COLO668 (cell line): Measurements from ENCODE around the gene GRIN2C.

Source experiments
- DNase-seq: peaks from one replicate; lab custom pipeline; 2025; ENCODE audit not compliant: unreplicated experiment; lab: John Stamatoyannopoulos, UW

The GRIN2C gene

DNA sequence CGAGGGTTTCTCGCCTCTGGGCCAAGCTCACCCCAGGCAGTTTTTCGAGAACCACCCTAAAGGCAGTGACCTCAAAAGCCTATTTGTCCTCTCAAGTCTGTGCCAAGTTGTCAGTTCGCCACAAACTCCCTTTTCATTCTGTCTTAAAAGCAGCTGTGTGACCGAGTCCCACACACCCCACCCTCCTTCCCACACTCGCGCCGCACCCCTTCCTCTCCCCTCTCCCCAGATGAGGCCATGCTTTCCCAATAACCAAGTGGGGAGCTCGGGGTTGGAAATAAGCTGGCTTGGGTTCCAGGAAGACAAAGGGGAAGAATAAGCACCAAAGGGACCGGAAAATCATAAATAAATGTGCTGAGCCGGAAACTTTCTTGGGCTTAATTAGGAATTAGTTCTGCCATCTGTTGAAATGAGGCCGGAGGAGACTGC, 36.7 kb downstream of the GRIN2C start:
- no peak for DNase-seq

DNA sequence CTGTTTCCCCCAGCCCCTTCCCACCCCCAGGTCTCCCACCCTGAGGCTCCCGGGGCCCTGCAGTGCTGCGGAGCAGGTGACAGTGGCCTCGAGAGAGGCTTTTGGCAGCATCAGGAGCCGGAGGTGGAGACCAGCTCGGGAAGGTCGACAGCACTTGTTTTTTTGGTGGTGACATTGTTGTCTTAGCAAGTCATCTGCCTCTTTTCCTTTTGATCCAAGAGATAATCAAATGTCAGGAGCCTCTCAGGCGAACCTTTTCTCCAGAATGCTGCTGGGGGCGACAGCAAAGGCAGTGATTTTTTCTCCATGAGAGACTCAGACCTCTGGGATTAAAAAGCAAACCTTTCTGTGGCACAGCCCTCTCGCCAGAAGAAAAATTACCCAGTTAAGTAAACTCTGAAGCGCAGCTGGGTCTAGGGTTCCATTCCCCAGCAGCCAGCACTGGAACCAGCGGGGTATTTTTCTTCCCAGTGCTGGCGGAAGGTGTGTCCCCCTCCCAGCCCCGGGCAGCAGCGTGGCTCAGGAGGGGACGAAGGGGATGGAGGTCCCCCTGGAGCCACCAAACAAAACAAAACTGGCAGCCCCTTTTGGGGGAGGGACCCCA, 37.2 kb downstream of the GRIN2C start:
- no peak for DNase-seq

DNA sequence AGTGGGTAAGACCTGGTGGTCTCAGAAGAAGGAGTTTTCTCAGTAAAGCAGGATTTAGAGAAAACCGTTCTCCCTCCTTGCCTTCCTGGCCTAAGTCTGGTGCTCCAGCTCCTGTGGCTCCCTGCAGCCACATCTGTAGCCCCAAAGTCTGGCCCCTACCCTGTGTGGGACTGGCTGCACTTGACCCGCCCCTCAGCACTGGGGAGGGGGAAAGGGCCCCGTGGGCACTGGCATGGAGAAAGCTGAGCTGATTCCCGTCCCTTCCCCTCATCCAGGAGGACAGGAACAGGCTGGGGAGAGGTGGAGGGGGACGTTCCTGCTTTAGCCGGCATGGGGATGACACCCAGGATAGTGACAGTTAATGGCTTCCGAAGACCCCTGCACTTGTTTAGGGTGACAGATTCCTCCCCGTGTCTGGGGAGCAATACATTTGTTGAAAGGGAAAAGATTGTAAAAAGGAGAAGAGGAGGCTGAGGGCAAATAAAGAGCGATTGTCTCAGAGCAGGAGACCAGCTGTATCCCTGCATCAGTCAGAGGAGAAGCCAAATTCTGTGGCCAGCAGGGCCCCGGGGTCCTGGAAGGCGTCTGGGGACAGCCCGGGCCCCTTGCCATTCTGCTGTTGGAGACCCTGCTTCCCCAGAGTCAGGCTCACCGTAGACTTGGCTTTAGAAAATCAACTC, 37.9 kb downstream of the GRIN2C start:
- DNase-seq: no peak

DNA sequence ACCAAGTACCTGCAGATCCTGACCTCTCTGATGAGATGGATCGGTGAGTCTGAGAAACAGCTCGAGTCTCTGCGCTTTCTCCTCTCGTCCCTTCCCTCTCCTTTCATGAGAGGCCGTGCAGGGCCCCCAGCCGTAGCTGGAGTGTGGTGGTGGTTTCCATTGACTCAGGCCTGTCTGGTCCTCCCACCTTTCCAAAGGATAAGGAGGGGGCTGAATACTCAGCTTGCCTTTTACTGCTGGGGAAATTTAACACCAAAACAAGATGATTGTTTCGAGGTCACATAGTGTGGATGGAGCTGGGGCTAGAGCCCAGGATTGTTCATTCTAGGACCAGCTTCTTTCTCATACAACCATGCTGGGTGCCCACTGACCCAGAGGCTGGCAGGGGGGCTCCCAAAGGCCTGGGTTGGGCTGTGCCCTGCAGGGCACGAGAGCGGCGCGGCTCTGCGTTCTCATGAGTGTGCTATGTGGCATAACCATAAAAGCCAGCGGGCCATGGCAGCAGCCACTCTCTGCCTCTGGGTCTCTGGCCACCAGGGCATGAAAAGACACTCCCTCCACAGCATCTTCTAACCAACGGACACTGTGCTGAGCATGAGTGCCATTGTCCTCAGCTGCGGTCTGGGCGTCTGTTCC, 39.8 kb downstream of the GRIN2C start:
- no peak for DNase-seq

DNA sequence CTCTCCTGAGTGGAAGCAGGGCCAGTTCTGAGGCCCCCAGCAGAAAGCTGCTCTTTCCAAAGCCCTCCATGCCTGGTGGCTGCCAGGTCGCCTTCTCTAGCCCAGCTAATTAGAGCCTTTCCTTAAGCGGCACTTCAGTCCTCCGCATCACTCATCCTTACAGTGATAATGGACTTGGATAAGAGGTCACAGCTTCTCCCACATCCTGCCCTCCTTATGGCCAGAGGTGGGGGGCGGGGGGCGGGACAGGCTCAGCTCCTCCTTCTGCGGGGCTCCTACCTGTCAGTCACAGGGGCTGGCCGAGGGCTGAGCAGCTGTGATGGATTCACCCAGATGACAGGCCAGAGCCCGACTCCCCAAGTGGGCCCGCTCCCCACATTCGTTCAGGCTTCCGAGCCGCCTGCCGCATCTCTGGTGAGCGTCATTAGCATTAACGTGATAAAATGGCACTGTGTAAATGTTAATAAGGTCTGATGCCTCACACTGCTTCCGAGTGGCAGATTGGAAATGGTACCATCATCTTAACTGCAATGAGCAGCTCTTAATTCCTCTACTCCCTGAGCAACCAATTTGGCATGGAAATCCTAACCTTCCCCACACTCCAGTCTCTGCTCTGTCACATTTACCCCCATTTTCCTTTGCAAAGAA, 41.3 kb downstream of the GRIN2C start:
- DNase-seq: no peak

DNA sequence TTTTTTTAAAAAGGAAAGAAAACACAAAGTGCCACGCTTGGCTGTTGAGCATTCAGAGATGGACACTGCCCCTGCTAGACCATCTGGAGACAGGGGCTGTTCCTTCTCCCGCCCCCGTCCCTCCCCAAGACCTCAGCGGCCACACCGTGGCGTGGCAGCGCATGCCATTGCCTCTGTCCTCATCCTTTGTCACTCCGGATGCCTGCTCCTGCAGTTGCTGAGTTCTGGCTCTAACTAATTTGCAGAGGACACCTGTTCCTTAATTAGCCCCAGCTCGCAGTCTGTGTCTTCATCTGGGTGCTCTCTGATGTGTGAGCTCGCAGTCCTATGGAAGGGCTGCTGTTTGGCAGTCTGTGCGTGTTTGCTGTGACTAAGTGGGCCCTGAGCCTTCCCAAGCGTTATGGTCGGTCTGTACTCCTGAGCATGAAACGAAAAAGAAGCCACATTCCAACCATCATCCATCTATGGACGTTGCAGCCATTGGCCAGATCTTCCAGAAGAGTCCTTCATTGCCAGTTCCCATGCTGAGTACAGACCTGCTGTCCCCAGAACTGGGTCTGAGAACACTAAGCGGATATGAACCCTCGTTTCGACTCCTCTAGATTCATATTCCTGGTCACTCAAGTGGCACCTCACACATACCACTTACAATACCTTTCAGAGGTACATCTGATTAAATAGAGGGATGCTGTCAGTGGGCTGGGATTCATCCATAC, 42.6 kb downstream of the GRIN2C start:
- DNase-seq: no peak

DNA sequence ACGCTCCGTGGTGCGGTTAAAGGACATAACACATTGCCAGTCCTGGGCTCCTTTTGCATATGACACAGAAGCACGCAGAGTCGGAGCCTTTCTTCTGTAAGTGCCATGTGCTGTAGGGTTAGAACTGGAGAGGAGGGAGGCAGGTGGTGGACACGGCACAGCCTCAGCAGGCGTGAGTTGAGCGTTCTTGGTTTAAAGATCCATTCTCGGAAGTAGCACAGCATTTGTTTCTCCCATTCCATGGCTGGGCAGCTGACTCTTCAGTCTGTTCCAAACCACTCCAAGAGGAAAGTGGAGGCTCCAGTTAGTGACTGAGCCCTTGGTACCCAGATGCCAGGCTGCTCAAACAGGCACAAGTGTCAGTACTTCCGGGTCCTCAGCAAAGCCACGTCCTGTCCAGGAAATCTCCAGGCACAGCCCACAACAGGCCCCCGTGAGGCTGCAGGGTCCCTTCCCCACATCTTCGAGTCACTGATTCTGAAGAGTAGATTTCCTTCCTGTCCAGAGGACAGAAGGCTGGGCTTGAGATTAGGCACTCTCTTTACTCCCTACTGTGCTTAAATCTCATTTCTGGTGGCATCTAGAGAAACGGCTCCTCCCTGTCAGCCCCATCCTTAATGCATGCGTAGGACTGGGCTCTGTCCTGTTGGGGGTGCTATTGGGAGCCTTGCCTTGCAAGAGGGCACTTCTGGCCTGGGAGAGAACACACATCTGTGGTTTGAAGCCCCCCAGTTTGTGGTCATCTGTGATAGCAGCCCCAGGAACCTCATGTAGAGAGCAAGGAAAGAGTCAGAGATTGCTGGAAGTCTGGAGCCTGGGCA, 43.9 kb downstream of the GRIN2C start:
- DNase-seq: no peak

DNA sequence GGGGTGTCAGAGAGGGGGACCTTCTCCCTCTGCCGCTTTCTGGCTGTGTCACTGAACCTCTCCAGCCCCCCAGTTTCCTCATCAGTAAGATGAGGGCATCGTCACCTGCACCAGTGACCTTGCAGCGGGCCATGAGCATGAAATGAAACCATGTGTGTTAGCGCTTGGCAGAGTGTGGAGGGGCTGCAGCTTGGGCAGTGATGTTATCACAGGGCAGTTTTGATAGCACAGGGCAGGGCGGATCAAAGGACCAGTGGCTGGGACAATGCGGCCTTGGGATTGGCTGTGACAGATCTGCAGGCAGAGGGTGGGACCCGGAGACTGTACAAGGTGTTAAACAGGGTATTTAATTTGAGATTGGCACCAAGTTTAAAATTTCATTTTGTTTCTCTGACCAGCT, 44.6 kb downstream of the GRIN2C start:
- no peak for DNase-seq

DNA sequence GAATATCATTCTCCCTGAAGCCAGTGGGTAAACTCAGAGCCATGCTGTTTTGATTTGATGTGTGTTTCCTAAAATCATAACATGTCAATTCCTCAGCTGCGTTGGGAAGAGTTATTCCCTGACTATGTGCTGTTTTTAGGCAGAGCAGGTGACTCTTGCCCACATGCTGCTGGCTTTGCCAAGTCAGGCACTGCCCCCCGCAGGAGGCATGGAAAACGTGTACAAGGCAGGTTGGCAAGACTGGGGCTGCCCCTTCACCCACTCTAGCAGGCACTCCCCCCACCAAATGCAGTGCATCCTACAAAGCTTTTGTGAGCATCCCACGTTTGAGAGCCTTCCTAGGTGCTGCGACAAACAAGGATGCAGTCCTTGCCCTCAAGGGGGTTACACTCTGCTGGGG, 45.2 kb downstream of the GRIN2C start:
- DNase-seq: peak; percentile 9

DNA sequence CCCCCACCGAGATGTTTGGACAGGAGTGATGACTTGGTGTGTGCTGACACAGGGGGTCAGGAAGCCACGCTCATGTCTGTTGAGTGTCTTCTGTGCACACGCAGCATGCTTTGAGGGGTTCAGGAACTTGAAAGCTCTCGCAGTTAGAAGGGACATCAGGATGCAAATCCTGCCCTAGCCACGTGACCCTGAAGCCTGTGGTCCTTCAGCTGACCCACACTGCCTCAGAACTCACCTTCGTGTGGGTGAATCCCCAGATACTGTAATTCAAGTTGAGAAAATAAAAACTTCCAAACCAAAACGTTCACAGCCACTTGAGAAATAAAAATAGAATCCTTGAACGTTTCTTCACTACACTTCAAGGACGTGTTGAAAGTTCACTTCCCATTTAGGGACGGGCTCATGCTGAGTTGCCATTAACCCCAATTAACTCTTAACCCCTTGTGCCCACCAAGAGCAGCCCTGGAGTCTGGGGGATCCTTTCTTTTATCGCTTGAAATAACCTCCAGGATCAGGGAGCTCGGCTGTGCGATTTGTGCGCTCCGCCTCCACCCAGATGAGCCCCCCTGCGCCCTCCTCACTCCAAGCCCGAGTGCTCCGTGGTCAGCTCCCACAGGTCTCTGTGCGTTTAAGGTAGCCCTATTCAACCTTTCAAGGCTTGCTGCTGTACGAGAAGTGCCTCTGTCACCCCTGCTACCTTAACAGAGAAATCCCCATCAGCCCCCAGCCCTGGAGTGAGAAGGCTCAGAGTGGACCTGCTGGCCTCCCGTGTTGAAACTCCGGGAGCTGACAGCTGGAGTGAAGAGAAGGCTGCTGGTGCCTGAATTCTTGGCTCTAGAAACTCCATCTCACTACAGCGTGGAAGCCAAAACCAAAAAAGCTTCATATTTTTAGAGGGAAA, 47.3 kb downstream of the GRIN2C start:
- DNase-seq: no peak

DNA sequence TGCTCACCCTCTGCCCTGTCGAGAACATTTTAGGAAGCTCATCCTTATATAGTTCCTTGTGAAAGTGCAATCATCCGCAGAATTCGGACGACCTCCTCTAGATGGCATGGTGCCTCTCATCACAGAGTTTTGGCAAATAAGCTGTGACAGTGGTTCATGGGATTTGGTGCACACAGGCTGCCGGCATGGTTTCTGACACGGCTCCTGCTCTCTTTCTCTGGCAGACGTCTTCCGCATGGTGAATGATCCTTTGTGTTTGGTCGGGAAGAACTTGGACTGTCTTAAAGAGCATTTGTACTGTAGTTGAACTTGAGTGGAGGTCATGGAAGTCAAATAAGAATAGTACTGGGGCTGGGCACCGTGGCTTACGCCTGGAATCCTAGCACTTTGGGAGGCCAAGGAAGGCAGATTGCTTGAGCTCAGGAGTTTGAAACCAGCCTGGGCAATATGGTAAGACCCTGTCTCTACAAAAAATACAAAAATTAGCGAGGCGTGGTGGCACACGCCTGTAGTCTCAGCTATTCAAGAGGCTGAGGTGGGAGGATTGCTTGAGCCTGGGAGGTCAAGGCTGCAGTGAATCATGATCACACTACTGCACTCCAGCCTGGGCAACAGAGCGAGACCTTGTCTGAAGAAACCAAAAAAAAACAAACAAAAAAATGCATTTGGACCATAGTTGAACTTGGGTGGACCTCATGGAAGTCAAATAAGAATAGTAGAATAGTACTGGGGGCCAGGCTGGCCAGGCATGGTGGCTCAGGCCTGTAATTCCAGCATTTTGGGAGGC, 48.8 kb downstream of the GRIN2C start:
- DNase-seq: no peak

DNA sequence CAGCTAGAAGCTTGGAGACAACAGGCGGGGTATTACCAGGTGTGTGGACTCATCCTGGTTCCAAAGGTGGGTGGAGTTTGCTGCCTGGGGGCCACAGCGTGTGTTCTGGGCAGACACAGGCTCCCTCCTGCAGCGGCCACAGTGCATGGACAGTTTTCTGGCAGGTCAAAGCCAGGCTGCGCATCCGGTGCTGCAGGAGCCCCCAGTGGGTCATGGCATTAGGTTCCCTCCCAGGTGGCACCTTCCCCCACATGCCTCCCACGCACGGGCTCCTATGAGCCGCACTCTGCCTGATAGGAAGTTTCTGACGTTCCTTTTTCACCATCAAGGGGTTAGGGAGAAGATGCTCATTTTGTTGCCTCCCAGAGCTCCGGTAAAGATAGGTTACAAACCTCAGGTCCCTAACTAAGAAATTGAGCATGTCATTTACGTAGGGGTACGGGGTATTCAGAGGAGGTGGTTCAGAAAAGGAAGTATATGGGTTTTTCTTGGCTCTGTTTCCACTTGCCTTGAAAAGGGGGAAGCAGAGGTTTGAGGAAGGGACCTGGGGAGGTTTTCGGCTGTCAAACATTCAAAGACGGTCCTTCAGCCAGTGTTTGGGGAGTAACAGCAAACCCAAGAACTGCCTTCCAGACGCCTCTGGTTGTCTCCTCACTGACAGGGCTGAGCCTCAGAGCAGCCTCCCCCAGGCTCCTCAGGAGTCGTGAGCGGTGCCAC, 50.8 kb downstream of the GRIN2C start:
- no peak for DNase-seq

DNA sequence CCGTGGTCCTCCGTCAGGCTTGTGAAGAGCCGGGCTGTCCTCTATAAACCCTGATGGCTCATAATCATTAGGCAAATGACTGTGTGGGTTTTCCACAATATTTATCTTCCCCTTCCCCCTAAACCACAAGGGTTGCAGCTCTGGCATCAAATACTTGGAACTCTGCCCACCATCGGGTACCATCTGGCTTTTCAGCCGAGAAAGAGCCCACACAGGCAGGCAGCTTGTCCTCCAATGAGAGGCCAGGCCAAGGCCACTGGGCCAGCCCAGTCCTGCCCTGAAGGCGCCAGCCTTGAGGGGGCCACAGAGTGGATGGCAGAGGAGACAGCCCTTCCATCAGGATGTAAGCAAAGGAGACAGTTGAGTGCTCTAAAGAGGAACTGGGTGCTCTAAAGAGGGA, 51.8 kb downstream of the GRIN2C start:
- DNase-seq: peak; percentile 73

DNA sequence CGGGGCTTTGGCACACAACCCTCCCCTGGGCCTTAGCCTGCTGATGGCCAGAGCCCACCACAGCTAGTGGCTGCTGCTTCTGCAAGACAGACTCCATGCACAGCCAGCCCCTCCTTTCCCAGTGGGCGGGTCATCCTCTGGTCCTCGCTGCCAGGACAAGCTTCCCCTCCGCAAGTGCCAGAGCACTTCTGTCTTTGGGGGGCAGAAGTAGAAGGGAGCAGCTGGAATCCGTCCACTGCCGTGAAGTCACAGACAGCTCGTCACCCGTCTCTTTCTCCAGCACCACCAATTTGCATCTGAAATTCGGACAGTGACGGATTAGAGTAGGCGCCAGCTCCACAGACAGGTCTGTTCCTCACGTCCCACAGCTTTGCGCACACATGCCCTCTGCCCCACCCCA, 52.2 kb downstream of the GRIN2C start:
- no peak for DNase-seq

DNA sequence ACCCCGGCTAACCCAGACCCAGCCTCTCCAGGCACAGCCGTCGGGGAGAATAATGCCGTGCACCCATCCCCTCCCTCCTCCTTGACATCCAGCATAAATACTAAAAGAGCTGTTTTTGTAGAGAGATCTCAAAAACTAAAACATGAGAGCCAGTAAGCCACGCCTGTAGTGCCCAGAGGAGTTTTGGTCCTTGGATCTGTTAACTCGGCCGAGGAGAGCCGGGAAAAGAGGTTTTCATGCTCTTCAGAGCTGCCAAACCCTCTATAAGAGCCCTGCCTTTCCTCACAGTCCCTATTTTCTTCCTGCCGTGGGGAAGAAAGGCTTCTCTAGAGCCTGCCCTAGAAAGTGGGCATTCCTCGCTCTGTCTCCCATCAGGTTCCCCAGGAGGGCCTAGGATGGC, 53.4 kb downstream of the GRIN2C start:
- DNase-seq: no peak

DNA sequence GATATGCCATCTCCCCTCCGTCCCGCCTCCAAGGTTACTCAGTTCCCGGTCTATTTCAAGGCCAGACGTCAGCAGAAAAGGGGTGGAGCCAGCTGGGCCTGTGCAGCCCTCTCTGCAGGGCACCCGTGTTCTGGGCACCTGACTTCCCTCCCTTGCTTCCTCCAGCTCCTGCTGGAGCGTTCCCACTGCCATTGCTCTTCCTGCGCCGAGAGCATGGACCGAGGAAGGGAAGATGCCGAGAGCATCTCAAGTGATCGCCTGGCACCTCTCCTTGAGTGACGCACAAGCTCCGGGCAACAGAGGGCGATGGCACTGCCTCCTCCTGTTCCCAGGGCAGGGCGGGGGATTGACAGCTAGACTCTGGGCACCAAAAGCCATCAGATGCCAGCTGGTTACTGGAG, 54.1 kb downstream of the GRIN2C start:
- no peak for DNase-seq

DNA sequence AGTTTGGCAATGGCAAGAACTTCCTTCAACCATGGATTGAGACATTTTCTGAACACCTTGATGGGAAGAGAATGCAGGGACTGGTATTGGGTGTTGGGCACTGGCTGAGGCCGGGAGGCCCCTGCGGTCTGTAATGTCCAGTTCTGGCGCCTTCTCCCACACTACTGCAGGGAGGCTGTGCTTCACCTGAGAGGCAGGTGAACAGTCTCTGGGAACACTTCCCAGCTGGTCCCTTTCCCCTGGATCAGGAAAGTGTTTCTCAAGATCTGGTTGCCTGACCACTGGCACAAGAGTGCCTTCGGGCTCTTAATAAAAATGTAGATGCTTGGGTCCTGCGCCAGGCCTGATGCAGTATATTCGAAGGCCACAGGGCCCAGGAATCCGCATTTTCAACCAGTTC, 55.0 kb downstream of the GRIN2C start:
- no peak for DNase-seq

DNA sequence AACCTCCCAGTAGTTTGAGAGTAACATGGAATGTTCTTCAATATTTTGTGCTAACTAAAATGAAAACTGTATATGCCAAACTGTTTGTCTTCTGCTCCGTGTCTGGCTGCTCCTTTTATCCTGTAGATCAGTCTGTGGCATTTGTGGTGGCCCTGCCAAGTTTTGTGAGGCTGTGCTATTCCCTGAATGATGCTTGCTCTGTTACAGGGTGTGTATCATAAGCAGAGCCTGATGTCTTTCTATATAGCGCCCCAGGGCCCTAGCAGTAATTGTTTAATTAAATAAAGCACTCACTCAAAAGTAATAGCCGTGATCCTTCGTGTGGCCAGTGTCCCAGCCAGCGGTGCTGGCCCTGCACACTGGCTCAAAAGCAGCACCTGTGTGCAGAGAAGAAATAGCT, 55.7 kb downstream of the GRIN2C start:
- DNase-seq: no peak
